Hematopoietic multipotent progenitor cell treated with erythropoietin and hydrocortisone succinate and interleukin-3 and kit ligand, for 8 days (in vitro differentiated cells): ENCODE measurements around the gene TMEM171.
A peak's percentile ranks its signal among the peaks of the same experiment; 100 is the strongest.

Source experiments
- DNase-seq: peaks from one replicate; pipeline ENCODE4 v3.0.0-alpha.2; 2015

Gene TMEM171

DNA sequence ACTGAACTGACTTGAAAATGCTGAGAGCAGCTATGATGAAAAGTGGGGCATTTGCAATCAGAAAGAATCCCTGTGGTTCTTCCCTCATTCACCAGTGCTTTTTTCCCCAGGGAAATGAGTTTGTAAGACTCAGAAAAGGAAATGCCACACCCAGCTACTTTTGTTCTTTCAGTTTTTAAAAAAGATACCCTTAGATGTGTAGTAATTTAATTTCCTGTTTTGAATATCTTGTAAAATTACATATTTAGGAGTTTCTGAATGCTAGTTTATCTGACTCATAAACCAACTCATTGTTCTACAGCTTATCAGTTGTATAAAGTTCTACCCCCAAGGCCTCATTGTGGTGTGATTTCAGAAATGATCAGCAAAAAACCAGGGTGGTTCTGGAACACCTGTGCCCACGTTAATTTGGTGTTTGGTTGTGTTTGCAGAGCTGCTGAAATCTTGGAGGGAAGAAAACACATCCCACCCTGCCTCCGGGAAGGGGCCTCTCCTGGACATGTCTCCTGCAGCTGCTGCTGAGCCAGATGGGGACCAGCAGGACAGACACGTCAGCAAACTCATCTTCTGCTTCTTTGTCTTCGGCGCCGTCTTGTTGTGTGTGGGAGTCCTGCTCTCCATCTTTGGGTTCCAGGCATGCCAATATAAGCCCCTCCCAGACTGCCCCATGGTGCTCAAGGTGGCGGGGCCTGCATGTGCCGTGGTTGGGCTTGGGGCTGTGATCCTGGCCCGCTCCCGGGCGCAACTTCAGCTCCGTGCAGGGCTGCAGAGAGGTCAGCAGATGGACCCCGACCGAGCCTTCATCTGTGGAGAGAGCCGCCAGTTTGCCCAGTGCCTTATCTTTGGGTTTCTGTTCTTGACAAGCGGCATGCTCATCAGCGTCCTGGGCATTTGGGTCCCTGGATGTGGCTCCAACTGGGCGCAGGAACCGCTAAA lies 2.8 kb downstream of the TMEM171 start:
- DNase-seq = no peak

DNA sequence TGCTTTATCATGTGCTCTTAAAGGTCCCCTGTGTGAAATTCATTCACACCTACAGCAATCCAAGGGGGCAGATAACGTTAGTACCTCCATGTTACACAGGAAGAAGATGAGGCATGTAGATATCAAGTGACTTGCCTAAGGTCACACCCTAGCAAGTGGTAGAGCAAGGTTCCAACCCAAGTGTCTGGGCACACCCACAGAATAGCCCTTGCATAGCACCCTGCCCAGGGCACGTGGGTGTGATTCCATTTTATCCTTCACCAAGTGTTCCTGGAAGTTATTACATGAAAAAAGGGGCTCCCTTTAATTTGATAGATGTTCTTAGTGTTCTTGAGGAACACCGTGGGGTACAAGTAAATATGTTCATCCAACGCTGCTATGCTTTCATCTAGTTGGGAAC lies 4.9 kb downstream of the TMEM171 start:
- DNase-seq = no peak

DNA sequence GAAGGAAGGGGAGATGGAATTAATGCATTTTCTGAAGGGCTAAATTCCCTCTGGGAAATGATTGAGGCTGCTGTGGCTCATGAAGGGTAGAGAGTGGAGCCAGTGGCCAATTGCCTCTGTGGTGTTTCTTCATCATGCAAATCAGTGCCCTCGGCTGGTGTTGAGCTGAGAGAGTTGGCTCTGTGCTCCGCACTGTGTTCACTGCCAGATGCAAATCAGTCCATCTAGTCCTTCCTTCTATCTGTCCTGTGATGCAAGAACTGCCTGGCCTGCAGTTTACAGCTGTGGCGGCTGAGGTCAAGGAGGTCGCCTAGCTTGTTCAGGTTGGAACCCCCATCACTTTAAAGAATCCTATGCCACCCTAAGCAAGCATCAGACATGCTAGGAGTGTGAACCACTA lies 6.0 kb downstream of the TMEM171 start:
- DNase-seq = no peak

DNA sequence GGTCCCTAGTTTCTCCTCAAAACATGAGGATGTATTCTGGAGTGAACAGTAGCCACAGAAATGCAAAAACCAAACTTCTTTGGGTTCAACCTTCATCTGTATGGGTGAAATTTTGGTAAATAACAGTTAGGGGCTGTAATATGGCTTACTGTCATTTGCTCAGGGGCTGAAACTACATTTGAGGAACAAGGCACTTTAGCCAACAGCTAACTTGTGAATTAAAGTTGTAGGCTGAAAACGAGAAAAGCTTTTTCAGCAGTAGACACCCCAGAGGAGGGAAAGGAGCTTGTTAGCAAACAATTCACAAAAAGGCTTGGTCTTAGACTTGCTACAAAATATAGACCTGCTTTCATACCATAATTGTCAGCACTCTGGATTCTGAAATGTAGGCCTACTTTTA lies 6.6 kb downstream of the TMEM171 start:
- DNase-seq = no peak

DNA sequence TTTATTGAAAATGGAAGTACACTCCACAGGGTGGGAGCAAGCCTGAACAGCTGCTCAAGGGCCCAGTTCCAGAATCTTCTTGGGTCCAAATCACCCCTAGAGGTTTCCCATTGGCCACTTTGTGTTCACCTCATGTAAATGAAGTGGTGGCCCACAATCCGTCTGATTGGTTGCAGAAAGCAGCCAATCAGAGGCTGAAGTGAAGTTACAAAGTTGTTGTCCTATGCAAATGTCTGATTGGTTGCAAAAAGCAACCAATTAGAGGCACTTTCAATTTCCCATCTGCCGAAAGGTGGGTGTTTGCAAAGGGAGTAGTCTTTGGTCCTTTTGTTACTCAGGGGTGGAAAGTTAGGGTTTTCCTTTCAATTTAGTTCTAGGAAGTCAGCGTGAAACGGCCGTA lies 8.8 kb downstream of the TMEM171 start:
- DNase-seq = peak; percentile 10

DNA sequence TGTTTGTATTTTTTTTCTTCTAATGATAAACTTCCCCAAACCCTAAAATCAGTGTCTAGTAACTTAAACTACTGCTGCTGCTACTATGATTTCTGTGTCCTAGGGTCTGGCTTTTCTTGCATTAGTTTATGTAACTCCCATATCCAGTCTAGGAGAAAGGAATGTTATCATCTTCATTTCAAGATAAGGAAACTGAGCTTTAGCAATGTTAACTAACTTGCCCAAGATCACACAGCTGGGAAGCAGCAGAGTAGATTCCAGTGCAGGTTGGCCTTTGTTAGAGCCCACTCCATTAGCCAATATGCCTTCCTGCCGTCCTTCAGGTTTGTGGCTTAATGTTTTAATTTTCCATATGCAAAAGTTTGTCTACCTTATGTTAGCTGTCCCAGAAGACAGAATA lies 10.4 kb downstream of the TMEM171 start:
- DNase-seq = no peak

DNA sequence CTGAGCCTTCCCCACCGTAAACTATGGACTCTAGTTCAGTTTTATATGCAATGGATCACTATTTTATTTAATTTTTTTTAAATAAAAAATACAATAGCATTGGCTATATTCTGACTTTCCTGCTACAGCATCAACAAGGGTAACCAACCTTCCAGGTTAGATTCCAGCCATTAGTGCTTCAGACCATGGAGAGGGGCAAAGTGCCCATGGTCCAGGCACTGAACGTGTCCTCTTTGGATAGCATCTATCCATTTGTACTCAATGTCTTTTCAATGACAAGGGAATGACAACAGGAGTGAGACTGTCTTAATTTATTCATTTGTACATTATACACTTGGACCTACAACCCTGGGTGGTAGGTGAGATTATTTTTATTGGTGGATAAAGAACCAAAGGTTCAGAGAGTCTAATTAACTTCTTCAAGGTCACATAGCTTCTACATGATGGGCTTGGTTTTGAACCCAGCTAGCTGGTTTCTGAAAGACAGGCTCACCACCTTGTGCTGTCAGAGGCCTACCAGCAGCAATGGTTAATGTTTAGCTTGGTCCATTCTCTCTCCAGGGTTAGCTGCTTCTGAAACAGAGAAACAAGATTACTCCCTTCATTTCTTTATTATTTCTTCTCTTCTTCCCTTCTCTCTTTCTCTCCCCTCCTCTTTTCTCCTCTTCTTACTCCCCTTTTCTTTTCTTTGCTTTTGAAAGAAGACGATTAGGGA lies 11.5 kb downstream of the TMEM171 start:
- no peak for DNase-seq

DNA sequence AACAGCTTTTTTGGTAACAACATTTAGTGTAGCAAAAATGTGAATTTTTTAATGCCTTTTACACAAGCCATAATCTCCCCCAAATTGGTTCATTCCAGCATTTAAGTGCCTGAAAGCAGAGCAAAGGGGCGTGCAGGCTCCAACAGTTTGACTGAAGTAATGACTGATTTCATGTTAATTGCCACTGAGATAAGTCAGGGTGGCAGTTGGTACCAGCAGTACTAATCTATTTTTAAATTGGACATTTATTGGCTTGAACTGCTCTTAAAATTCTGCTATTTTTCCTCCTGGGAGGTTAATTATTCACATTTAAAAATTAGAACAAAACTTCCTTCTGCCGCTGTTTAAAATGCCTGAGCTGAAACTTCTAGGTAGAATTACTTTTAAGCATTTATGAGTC lies 12.4 kb downstream of the TMEM171 start:
- no peak for DNase-seq

DNA sequence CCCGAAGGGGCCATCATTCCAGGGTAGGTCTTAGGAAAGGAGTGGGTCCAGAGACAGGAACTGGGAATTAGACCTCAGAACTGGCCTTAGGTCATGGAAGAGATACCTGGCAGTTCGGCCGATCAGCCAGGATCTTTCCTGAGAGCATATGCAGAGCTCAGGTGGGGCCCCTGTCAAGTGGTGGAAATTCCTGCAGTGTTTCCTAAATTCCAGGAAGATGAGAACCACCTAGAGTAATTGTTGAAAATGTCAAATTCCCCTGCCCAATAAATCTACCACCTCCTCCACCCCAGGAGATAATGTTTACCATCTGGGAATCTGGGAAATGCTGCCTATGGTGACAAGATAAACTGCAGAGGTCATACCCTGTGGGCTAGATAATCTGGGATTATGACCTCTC lies 14.6 kb downstream of the TMEM171 start:
- DNase-seq = no peak

DNA sequence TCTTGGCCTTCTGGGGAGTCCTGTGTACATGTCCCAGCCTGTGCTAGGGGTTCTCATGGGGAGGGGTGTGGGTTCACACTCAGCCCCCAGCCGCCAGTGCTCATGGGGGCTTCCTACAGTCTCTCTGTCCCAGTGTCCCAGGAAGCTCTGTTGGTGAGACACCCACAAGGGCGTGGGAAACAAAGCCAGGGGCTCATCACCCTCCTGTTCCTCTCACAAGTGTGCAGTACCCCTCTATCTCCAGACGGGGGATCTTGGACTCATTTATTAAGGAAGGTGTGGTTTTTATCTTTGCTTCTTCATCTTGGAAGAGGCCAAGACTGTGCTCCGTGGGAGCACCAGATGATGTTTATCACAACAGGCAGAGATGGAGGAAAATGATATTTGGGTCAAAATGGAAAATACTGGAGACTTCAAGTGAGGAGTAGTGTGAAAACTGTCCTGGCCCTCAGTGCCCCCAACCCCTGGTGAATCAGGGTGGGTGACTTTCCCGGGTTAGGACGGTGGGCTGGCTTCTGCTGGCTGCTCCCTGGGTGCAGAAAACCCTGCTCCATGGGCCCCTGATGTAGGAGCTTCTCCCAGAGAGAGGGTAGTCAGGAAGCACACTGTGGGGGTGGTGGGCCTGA lies 15.2 kb downstream of the TMEM171 start:
- peak; percentile 58 for DNase-seq

DNA sequence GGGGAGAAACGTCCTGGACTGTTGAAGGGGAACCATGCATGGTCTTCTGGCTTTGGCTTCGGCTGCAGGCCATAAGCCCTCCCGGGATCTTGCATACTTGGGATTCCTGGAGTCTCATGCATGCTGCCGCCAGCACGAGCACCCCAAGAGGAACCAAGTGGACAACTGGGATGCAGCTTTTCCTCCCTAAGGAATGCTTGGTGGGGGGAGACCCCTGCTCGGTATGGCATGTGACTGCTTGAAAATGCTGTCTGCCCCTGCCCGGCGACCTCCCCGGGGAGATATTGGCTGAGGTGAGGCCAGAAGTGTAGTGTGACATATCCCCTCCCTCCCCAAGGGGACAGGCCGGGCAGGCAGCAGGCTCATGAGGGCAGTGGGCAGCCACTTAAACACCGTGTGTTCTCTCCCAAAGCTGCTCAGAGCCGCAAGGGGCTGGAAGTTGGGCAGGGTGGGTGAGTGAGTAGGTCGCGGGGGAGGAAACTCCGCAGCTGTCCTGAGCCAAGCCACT lies 15.7 kb downstream of the TMEM171 start:
- DNase-seq = no peak

DNA sequence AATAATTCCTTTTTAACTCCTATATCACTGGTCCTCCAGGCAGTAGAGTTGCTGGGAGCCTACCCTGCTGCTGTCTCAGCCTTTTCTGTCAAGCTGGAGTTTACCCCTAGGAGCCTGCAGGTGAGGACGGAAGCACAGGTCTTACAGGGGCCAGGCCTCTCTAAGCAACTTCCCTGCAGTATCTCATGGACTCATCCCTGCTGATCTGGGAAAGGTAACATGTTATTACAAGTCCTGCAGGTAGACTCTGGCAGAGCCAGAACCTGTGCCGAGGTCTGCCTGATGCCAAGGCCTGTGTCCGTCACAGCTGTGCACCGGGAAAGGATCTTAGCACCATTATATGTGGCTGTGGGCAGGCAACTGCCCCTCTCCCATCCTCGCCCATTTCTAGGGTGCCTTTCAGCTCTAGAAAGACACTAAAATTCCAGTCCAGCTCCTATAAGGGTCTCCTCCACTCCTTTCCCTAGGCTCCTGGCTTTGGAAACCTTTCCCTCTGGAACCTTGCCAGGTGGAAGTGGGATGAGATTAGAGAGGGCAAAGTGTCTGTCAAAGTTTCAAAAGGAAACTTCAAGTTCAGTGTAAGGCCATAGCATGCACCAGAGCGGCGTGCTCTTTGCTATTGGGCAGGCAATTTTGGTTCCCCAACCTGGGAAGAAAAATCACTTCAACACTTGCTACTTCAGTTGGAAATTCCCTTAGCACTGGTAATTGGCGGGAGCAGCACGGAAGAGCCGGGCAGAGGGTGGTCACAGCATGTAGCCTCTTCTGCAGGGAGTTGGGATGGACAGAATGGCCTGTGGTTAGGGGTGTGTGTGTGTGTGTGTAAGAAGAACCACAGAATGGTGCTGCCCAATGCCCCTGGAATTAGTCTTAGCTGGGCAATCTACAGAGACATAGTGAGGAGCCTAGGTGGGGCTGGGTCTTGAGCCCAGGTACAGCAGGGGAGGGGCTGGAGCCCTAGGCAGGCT lies 17.5 kb downstream of the TMEM171 start:
- DNase-seq = no peak

DNA sequence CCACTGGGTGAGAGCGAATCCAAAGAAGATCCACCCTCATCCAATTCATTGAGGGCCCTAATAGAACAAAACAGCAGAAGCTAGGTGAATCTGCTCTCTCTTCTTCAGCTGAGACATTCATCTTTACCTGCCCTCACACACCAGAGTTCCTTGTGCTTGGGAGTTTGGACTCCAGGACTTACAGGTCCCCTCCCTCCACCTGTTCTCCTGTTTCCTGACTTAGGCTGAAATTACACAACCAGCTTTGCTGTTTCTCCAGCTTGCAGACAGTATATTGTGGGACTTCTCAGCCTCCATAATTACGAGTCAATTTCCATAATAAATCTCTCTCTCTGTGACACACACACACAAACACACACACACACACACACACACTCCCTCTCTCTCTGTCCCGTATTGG lies 19.1 kb downstream of the TMEM171 start:
- no peak for DNase-seq

DNA sequence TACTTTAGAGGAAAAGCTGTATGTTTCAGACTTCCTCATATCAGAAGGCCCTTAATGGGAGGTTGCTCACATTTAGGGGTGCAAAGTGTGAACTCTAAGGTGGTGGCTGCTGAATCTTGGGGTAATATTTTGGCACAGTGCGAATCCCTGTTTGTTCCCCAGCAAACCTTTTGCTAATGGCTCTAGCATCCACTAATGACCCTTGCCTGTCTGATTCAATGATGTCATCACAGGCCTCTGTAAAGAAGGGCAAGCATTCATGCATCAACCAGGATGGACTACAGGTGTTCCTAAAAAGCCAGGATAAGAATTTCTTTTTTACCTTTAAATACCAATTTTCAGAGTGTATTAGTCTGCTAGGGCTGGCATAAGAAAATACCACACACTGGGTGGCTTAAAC lies 20.4 kb downstream of the TMEM171 start:
- no peak for DNase-seq

DNA sequence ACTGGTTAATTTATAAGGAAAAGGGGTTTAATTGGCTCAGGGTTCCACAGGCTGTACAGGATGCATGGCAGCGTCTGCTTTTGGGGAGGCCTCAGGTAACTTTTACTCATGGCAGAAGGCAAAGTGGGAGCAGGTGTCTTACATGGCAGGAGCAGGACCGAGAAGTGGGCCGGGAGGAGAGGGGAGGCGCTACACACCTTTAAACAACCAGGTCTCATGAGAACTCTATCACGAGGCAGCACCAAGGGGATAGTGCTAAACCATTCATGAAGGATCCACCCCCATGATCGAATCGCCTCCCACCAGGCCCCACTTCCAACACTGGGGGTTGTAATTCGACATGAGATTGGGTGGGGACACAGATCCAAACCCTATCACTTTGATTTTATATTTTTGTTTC lies 21.7 kb downstream of the TMEM171 start:
- DNase-seq = no peak

DNA sequence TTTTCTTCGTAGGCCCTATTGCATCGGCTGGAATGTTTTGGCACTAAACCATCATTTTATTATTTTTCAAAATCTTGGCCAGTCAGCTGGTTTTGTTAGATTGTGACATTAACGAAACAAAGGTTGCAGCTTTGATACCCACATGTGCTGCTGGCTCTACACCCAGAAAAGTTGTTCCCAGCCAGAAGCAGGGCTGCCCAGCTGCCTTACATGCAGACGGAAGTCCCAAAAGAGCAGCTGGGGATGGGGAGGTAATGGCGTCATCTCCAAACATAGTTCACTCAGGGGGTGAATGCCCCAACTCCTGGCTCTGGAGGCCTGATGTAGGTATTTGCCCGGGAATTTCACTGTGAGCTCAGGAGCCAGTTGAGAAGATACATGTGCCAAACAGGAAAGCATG lies 23.3 kb downstream of the TMEM171 start:
- no peak for DNase-seq

DNA sequence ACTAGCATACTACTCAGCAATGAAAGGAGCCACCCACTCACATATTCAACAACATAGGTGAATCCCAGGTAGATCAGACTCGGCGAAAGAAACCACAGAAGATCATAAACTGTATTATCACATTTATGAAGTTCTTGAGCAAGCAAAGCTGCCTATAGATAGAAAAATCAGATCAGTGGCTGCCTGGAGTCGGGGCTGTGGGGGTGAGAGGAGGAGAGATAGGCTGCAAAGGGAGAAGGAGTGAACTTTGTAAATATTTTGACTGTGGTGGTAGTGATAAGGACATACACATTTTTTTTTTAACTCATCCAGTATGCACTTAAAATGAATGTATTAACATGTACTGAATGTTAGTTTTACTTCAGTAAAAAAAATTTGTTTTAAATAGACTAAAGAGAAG lies 29.2 kb downstream of the TMEM171 start:
- DNase-seq = no peak

DNA sequence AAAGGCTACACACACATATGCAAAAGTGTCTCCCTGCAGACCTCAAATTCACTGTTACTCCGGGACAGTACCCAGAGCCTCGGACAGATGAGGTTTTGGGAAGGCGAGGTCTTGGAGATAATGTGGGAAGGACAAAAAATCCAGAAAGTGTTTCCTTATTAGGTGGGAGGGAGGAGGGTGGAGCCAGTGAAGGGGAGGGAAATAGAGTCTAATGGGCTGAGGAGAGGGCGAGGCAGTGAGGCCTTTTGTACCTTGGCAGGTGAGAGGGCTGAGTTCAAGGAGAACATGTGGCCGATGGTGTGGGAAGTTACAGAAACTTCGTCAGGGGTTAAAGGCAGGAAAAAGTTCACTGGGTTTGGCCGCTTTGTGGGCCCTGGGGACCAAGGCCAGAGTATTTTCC lies 30.5 kb downstream of the TMEM171 start:
- no peak for DNase-seq

DNA sequence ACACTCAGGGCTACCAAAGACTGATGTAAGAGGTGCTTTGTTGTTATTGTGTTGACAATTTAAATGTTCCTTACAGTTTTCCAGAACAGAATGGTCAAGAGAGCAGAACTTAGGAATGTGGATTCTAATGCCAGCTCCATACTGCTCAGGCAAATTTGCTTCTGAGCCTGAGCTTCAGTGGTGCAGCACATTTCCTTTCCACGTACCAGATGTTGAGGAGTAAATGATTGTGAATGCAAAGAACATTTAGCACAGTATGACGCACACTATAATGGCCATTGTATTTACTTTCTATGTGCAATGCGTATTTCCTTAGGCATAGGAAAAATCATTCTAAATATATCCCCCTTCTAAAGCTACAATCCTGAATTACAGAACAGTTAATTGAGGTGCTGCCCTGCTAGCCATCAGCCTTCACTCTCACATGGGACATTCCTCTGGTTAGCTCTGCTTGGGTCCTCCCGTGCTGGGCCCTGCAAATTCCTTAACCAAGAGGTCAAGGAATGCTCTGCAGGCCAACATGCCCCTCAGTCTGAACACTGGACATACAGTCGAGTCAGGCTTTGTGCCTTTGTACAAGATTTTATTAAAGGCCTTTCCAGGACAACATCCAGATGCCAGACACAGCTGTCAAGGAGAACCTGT lies 31.5 kb downstream of the TMEM171 start:
- DNase-seq = no peak

DNA sequence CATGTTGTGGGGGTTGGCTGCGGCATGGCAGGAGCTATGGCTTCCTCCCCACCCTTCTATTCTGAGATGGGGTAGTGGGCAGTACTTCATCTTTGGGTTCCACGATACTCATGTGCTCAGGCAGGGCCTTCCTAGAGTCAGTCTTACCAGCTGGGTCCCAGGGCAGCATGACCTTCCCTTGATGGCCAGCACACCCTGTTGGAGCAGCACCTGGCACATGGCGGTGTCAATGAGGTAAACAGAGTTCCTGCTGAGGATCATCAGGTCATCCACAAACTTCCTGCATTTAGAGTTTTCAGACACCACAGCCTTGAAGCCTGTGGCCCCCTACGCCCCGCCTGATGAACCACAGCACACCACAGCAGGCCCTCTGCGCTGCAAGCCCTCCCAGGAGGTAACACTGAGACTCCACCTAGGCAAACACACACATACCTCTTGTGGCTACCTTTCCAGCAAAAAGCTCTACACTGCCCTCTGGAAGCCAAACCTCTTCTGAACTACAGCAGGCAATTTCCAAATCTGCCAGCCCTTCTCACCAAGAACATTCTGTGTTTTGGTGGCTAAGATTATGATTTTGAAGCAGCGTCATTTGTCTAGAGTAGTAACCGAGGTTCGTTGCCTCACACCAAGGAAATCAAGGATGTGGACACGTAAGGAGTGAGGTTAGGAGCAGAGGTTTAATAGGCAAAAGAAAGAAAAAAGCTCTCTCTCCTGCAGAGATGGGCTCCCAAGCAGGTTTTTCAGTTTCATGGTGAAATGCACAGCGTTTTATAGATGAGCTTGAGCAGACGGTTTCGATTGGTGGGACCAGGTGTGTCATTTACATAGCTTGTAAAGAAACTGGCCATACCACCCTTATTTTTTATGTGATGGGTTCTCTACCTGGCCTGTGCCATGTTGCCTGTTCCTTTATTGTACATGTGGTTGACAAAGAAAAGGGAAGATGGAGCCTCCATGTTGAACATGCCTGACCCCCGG lies 32.3 kb downstream of the TMEM171 start:
- DNase-seq = no peak

DNA sequence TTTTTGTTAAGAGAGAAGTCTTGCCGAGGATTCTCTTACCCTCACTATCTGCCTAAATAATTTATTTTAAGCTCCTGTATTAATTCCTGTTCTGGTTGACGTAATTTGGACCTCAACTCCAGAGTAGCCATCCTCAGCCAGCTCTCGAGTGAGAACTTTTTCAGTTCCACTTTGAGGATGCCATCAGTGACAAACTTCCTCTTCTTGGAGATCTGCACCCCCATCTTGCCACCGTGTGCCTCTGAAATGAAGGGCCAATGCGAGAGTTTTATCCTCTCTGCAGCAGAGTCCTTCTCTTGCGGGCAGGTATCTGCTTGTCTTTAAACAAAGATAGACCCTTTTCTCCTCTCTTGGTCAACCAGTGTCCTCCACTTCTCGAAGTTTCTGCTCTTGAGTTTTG lies 33.1 kb downstream of the TMEM171 start:
- DNase-seq = no peak
